GM19035 (cell line): Measurements from ENCODE around the gene CORIN.

Experiments
- ATAC-seq: cut with Tn5 transposase; IDR thresholded peaks from one replicate; pipeline ENCODE4 v1.9.1; 2021; ENCODE audit not compliant: unreplicated experiment

Gene CORIN

GRCh38 chr4:47836641-47837093 lies 1.2 kb downstream of the CORIN start:
- peak; percentile 64 for ATAC-seq

GRCh38 chr4:47835494-47835893 lies 2.4 kb downstream of the CORIN start:
- no peak for ATAC-seq

GRCh38 chr4:47831026-47831679 lies 6.7 kb downstream of the CORIN start:
- ATAC-seq = no peak

GRCh38 chr4:47830265-47831025 lies 7.4 kb downstream of the CORIN start:
- ATAC-seq = no peak

- no peak for ATAC-seq
Observed at GRCh38 chr4:47829438-47829837, 8.4 kb downstream of the CORIN start.

GRCh38 chr4:47827343-47828047 lies 10.4 kb downstream of the CORIN start:
- ATAC-seq = no peak

GRCh38 chr4:47824840-47825239 lies 13.0 kb downstream of the CORIN start:
- no peak for ATAC-seq

- no peak for ATAC-seq
Observed at GRCh38 chr4:47819178-47819577, 18.7 kb downstream of the CORIN start.

GRCh38 chr4:47817275-47817674 lies 20.6 kb downstream of the CORIN start:
- ATAC-seq = no peak

- ATAC-seq = no peak
Observed at GRCh38 chr4:47816748-47817147, 21.1 kb downstream of the CORIN start.

- no peak for ATAC-seq
Observed at GRCh38 chr4:47814618-47815295, 23.1 kb downstream of the CORIN start.

- ATAC-seq = no peak
Observed at GRCh38 chr4:47809654-47810203, 28.1 kb downstream of the CORIN start.

GRCh38 chr4:47804598-47804997 lies 33.3 kb downstream of the CORIN start:
- no peak for ATAC-seq

- no peak for ATAC-seq
Observed at GRCh38 chr4:47801481-47802002, 36.3 kb downstream of the CORIN start.

GRCh38 chr4:47798165-47798564 lies 39.7 kb downstream of the CORIN start:
- ATAC-seq = no peak

GRCh38 chr4:47791965-47792364 lies 45.9 kb downstream of the CORIN start:
- ATAC-seq = no peak

GRCh38 chr4:47790105-47790504 lies 47.8 kb downstream of the CORIN start:
- ATAC-seq = no peak

- ATAC-seq = no peak
Observed at GRCh38 chr4:47788126-47788525, 49.7 kb downstream of the CORIN start.

- no peak for ATAC-seq
Observed at GRCh38 chr4:47786958-47787370, 50.9 kb downstream of the CORIN start.

GRCh38 chr4:47785153-47785552 lies 52.7 kb downstream of the CORIN start:
- no peak for ATAC-seq

GRCh38 chr4:47784222-47784621 lies 53.6 kb downstream of the CORIN start:
- no peak for ATAC-seq
